ENCODE results near the gene ALG14.

The ALG14 gene

GRCh38 chr1:95080446-95080845, 7.7 kb upstream of the ALG14 start:
- H3K4me3 ChIP-seq (replicated peaks; ENCODE audit: insufficient read depth, low read length), result no peak overlapping the region
- TF ChIP-seq SPI1 (IDR thresholded peaks at IDR 0.05; ENCODE audit: borderline replicate concordance, low read depth), result no peak
- no peak for TF ChIP-seq CTCF (IDR thresholded peaks at IDR 0.05; ENCODE audit: insufficient read depth, low read length)
- TF ChIP-seq REST (IDR thresholded peaks at IDR 0.05; ENCODE audit: insufficient replicate concordance, low read depth), result no peak
- no peak for TF ChIP-seq GABPA (IDR thresholded peaks at IDR 0.05; ENCODE audit: low read depth)
- no peak for TF ChIP-seq POLR2AphosphoS5 (IDR thresholded peaks at IDR 0.05; ENCODE audit: low read depth)
- no peak for DNase-seq (ENCODE audit: low read depth in 1 of 2, low spot score in 1 of 2)
- H3K27ac ChIP-seq (replicated peaks), result no peak overlapping the region
- peaks cover 8% of the 10 kb centered on the region for H3K27me3 ChIP-seq (ENCODE audit: insufficient read depth, poor library complexity, severe bottlenecking)

- Histone ChIP-seq H3K4me3 (replicated peaks; ENCODE audit: insufficient read depth, low read length) (no peak overlapping the region), H3K27me3 (ENCODE audit: insufficient read depth, poor library complexity, severe bottlenecking) (peaks cover 5% of the 10 kb centered on the region), H3K27ac (replicated peaks) (no peak overlapping the region)
- no peak for TF ChIP-seq POLR2AphosphoS5 (IDR thresholded peaks at IDR 0.05; ENCODE audit: low read depth)
- no peak for TF ChIP-seq SPI1 (IDR thresholded peaks at IDR 0.05; ENCODE audit: borderline replicate concordance, low read depth)
- no peak for TF ChIP-seq REST (IDR thresholded peaks at IDR 0.05; ENCODE audit: insufficient replicate concordance, low read depth)
- no peak for TF ChIP-seq GABPA (IDR thresholded peaks at IDR 0.05; ENCODE audit: low read depth)
- no peak for TF ChIP-seq CTCF (IDR thresholded peaks at IDR 0.05; ENCODE audit: insufficient read depth, low read length)
- no peak for DNase-seq (ENCODE audit: low read depth in 1 of 2, low spot score in 1 of 2)
Observed at GRCh38 chr1:95076034-95076433, 3.3 kb upstream of the ALG14 start.

GRCh38 chr1:95073446-95073845, 695 bp upstream of the ALG14 start:
- no peak for DNase-seq (ENCODE audit: low read depth in 1 of 2, low spot score in 1 of 2)
- TF ChIP-seq GABPA (IDR thresholded peaks at IDR 0.05; ENCODE audit: low read depth), result no peak
- TF ChIP-seq CTCF (IDR thresholded peaks at IDR 0.05; ENCODE audit: insufficient read depth, low read length), result no peak
- no peak for TF ChIP-seq POLR2AphosphoS5 (IDR thresholded peaks at IDR 0.05; ENCODE audit: low read depth)
- no peak for TF ChIP-seq SPI1 (IDR thresholded peaks at IDR 0.05; ENCODE audit: borderline replicate concordance, low read depth)
- no peak for TF ChIP-seq REST (IDR thresholded peaks at IDR 0.05; ENCODE audit: insufficient replicate concordance, low read depth)
- Histone ChIP-seq H3K4me3 (replicated peaks; ENCODE audit: insufficient read depth, low read length) (peak overlapping the region; percentile 92), H3K27me3 (ENCODE audit: insufficient read depth, poor library complexity, severe bottlenecking) (peaks cover 5% of the 10 kb centered on the region), H3K27ac (replicated peaks) (no peak overlapping the region; the same call in 1 of the 2 replicates)
